K562 (cell line): Measurements from ENCODE around the gene FSTL4. TPM values are rescaled to one million over a fixed set of nuclear protein-coding genes. Genes with fewer than 3 reads are reported as not detected.

Experiments
- ATAC-seq: fragments of 200-7000 bp; cut with Tn5 transposase; 3 replicates; pipeline ENCODE4 v1.9.1; 2020; ENCODE audit warnings: moderate library complexity
- BruUV-seq: library from RNA; stranded (reverse); fragments of 400-500 nt; replicated peaks from 2 replicates; lab custom pipeline; 2021; lab: Mats Ljungman, UMichigan
- CTCF ChIA-PET: fragments of 300-600 bp; formaldehyde crosslinking; extraction: SDS; loops from one replicate; lab custom pipeline; 2021; ENCODE audit warnings: low intra/inter-chr PET ratio; lab: Yijun Ruan, JAX
- POLR2A ChIA-PET: fragments of 300-600, 350-650 bp; sonication (Branson Sonifier 250); formaldehyde crosslinking; extraction: SDS; loops from one replicate; lab custom pipeline; 2021; ENCODE audit warnings: antibody characterized with exemption, inconsistent platforms; lab: Yijun Ruan, JAX
- DNase-seq, 4 experiments: peaks; one replicate each; pipeline versions ENCODE4 v3.0.0 to v3.0.0-alpha.2; 2011 to 2018; ENCODE audit warnings: low spot score in 3 of 4, mixed read lengths in 3 of 4; ENCODE audit errors: extremely low read depth in 1 of 4
- FAIRE-seq: peaks from 2 replicates; lab custom pipeline; 2011; peaks lifted over from hg19 to GRCh38; lab: Jason Lieb, UNC
- H2AFZ ChIP-seq: 2 replicates; pipeline ENCODE4 v1.6.0; 2011; ENCODE audit warnings: low read depth, low read length, control low read depth, inconsistent platforms
- H3K27ac ChIP-seq: fragments of 200-600 bp; 3 replicates; pipeline ENCODE4 v1.8.0; 2011; ENCODE audit warnings: low read depth, mild to moderate bottlenecking, control low read depth, inconsistent platforms, low read length, moderate library complexity, mixed read lengths; ENCODE audit errors: extremely low read depth
- H3K27me3 ChIP-seq, 2 experiments: fragments of 300-600 bp in 1 of 2; 2 replicates in 1 of 2; 3 replicates in 1 of 2; pipeline versions ENCODE4 v1.6.0 to v1.8.0; 2011; ENCODE audit warnings: inconsistent platforms in 2 of 2, low read length in 2 of 2, mild to moderate bottlenecking in 1 of 2, mixed read lengths in 1 of 2, moderate library complexity in 1 of 2; ENCODE audit not compliant: control insufficient read depth in 2 of 2, insufficient read depth in 2 of 2
- H3K36me3 ChIP-seq: fragments of 300-600 bp; 3 replicates; pipeline ENCODE4 v1.8.0; 2011; ENCODE audit warnings: mild to moderate bottlenecking, low read length, inconsistent platforms; ENCODE audit not compliant: control insufficient read depth, insufficient read depth
- H3K4me1 ChIP-seq, 2 experiments: fragments of 200-600 bp in 1 of 2; replicated peaks in 1 of 2; 2 replicates in 1 of 2; 3 replicates in 1 of 2; pipeline versions ENCODE4 v1.5.1 to v1.8.0; 2011; ENCODE audit warnings: inconsistent platforms in 2 of 2, low read length in 2 of 2, mild to moderate bottlenecking in 1 of 2, mixed read lengths in 1 of 2, moderate library complexity in 1 of 2; ENCODE audit not compliant: control insufficient read depth in 2 of 2, insufficient read depth in 2 of 2
- H3K4me2 ChIP-seq: 2 replicates; pipeline ENCODE4 v1.6.1; 2011; ENCODE audit warnings: low read length, control low read depth, inconsistent platforms, mixed read lengths; ENCODE audit not compliant: insufficient read depth
- H3K4me3 ChIP-seq: fragments of 200-600 bp; sonication (generic), shearing (Covaris generic); 2 replicates; pipeline ENCODE4 v1.5.1; 2016; ENCODE audit warnings: control low read depth, inconsistent platforms
- H3K79me2 ChIP-seq: fragments of 200-600 bp; 3 replicates; pipeline ENCODE4 v1.8.0; 2011; ENCODE audit warnings: low read length, inconsistent platforms; ENCODE audit not compliant: control insufficient read depth, insufficient read depth
- H3K9ac ChIP-seq, 2 experiments: 2 replicates each; pipeline versions ENCODE4 v1.6.0 to v1.6.1; 2011; ENCODE audit warnings: low read depth in 2 of 2, low read length in 2 of 2, control low read depth in 1 of 2, inconsistent platforms in 1 of 2, mild to moderate bottlenecking in 1 of 2, mixed read lengths in 1 of 2; ENCODE audit not compliant: insufficient read depth in 1 of 2
- H3K9me1 ChIP-seq: one replicate; pipeline ENCODE4 v1.6.0; 2011; ENCODE audit warnings: inconsistent platforms, mild to moderate bottlenecking, low read length, moderate library complexity; ENCODE audit not compliant: control insufficient read depth, insufficient read depth
- H3K9me3 ChIP-seq: replicated peaks from 2 replicates; pipeline ENCODE4 v1.5.1; 2011; ENCODE audit warnings: low read depth, low read length, inconsistent platforms; ENCODE audit not compliant: control insufficient read depth, insufficient read depth
- H4K20me1 ChIP-seq: replicated peaks from 2 replicates; pipeline ENCODE4 v1.6.1; 2011; ENCODE audit warnings: low read length, inconsistent platforms, mixed read lengths; ENCODE audit not compliant: control insufficient read depth, insufficient read depth
- ARID2 ChIP-seq: fragments of 450-650 bp; IDR thresholded peaks from 2 replicates; pipeline ENCODE4 v1.6.1; 2017; ENCODE audit warnings: antibody characterized with exemption, mild to moderate bottlenecking
- ARID3B ChIP-seq: fragments of 250-450 bp; sonication (Bioruptor Pico); IDR thresholded peaks from 2 replicates; pipeline ENCODE4 v1.4.0; 2020; ENCODE audit warnings: borderline replicate concordance
- BHLHE40 ChIP-seq: IDR thresholded peaks from 2 replicates; pipeline ENCODE4 v1.6.1; 2011; ENCODE audit warnings: low read length, improper control_type of control experiment
- CBFA2T2 ChIP-seq: fragments of 450-650 bp; conservative IDR thresholded peaks from 2 replicates; pipeline ENCODE4 v1.6.1; 2017; ENCODE audit warnings: mild to moderate bottlenecking
- NEUROD1 ChIP-seq: fragments of 150-350 bp; IDR thresholded peaks from 2 replicates; pipeline ENCODE4 v1.6.1; 2014; ENCODE audit warnings: borderline replicate concordance, low read length, low read depth; ENCODE audit not compliant: partially characterized antibody
- NFRKB ChIP-seq: fragments of 450-650 bp; IDR thresholded peaks from 2 replicates; pipeline ENCODE4 v1.6.1; 2016; ENCODE audit warnings: low read depth
- SNIP1 ChIP-seq: fragments of 450-650 bp; IDR thresholded peaks from 2 replicates; pipeline ENCODE4 v1.7.1; 2017; ENCODE audit warnings: low read depth, mild to moderate bottlenecking
- THRB ChIP-seq: fragments of 450-650 bp; formaldehyde crosslinking; conservative IDR thresholded peaks from 2 replicates; pipeline ENCODE4 v1.4.0; 2022; ENCODE audit warnings: mild to moderate bottlenecking, missing genetic modification characterization
- WGBS: fragments of 100-300 bp; shearing (Covaris generic); methylation state at CpG from one replicate; pipeline ENCODE4 v1.1.6; 2016; ENCODE audit warnings: low coverage, mixed read lengths; ENCODE audit not compliant: insufficient coverage; ENCODE audit errors: missing lambda C conversion rate; 5-methylcytosine and 5-hydroxymethylcytosine counted together
- in situ Hi-C: fragments of 300-500 bp; cut with MboI; formaldehyde crosslinking; loops from 4 replicates; pipeline ENCODE4 v1.15.0; 2018; ENCODE audit warnings: inconsistent platforms, mixed read lengths
- intact Hi-C: fragments of 100-400 bp; cut with micrococcal nuclease; formaldehyde crosslinking; loops from 2 replicates; pipeline ENCODE4 v1.14.2; 2022
- polyA plus RNA-seq, 8 experiments: library from polyadenylated mRNA; depleted of rRNA in 4 of 8; stranded (reverse) in 5 of 8; unstranded in 3 of 8; fragments of >200 nt; fragmentation: Nextera tagmentation in 2 of 8; fragmentation: Illumina TruSeq in 1 of 8; extraction: Ambion mirVana in 2 of 8; extraction: Trizol in 1 of 8; gene quantifications; 2 replicates each; pipeline versions ENCODE4 v1.2.1 to v1.2.3, GENCODE V29; 2011 to 2014; ENCODE audit warnings: inconsistent platforms in 1 of 8, missing spikeins in 1 of 8
- total RNA-seq, 7 experiments: library from RNA; depleted of rRNA in 6 of 7; stranded (reverse); fragments of >200 nt in 6 of 7; fragmentation: Illumina TruSeq in 2 of 7; extraction: Trizol in 2 of 7; gene quantifications; 2 replicates each; pipeline versions ENCODE4 v1.2.1 to v1.2.3, GENCODE V29; 2011 to 2021; ENCODE audit warnings: low replicate concordance in 1 of 7
- TF ChIP-seq, protein P1 (sequence below): conservative IDR thresholded peaks from 2 replicates; pipeline ENCODE4 v1.6.1; 2011; ENCODE audit warnings: low read depth, mild to moderate bottlenecking, low read length; ENCODE audit not compliant: control insufficient read depth
- TF ChIP-seq, protein P2 (sequence below): fragments of 450-650 bp; IDR thresholded peaks from 2 replicates; pipeline ENCODE4 v1.6.1; 2017; ENCODE audit warnings: antibody characterized with exemption, mild to moderate bottlenecking

The FSTL4 gene
- total and polyA plus RNA-seq, 9 of the 15 experiments (the other 6 are each of a cell fraction or from before 2014, with no cell fraction given) = 0.08 to 0.18 (median 0.10) TPM; not detected in 5

DNA sequence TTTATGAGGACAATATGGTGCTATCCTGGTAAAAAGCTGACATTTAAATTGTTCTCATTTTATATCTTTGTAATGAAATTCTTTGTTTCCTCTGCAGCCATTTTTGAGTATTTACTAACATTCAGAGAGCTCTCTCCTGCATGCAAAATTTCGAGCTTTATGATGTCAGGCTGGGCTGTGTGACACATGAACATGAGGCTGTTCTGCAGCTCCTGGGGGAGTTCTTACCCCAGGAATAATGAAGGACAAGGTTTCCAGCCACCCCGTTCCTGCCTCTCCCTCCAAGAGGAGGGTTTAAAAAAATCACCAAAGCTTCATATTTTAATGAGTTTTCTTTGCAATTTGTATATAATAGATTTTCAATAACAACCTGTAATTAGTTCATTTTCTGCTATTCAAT lies 308.2 kb downstream of the FSTL4 start:
- CTCF ChIA-PET = no interaction called here
- no peak for DNase-seq
- in situ Hi-C loops = no loop called here
- TF ChIP-seq SNIP1 (no peak), NFRKB (no peak), CBFA2T2 (no peak), BHLHE40 (no peak), THRB (CRISPR knock-in tag) (no peak), ARID2 (no peak), NEUROD1 (no peak), ARID3B (CRISPR knock-in tag) (no peak)
- TF ChIP-seq, protein P1, sequence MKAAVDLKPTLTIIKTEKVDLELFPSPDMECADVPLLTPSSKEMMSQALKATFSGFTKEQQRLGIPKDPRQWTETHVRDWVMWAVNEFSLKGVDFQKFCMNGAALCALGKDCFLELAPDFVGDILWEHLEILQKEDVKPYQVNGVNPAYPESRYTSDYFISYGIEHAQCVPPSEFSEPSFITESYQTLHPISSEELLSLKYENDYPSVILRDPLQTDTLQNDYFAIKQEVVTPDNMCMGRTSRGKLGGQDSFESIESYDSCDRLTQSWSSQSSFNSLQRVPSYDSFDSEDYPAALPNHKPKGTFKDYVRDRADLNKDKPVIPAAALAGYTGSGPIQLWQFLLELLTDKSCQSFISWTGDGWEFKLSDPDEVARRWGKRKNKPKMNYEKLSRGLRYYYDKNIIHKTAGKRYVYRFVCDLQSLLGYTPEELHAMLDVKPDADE = no peak
- TF ChIP-seq, protein P2, sequence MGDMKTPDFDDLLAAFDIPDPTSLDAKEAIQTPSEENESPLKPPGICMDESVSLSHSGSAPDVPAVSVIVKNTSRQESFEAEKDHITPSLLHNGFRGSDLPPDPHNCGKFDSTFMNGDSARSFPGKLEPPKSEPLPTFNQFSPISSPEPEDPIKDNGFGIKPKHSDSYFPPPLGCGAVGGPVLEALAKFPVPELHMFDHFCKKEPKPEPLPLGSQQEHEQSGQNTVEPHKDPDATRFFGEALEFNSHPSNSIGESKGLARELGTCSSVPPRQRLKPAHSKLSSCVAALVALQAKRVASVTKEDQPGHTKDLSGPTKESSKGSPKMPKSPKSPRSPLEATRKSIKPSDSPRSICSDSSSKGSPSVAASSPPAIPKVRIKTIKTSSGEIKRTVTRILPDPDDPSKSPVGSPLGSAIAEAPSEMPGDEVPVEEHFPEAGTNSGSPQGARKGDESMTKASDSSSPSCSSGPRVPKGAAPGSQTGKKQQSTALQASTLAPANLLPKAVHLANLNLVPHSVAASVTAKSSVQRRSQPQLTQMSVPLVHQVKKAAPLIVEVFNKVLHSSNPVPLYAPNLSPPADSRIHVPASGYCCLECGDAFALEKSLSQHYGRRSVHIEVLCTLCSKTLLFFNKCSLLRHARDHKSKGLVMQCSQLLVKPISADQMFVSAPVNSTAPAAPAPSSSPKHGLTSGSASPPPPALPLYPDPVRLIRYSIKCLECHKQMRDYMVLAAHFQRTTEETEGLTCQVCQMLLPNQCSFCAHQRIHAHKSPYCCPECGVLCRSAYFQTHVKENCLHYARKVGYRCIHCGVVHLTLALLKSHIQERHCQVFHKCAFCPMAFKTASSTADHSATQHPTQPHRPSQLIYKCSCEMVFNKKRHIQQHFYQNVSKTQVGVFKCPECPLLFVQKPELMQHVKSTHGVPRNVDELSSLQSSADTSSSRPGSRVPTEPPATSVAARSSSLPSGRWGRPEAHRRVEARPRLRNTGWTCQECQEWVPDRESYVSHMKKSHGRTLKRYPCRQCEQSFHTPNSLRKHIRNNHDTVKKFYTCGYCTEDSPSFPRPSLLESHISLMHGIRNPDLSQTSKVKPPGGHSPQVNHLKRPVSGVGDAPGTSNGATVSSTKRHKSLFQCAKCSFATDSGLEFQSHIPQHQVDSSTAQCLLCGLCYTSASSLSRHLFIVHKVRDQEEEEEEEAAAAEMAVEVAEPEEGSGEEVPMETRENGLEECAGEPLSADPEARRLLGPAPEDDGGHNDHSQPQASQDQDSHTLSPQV = no peak

More for the DNA sequence above, 308.2 kb downstream of the FSTL4 start:
- no peaks in the 10 kb centered on the region for H3K9me3 ChIP-seq
- no TSS peak for BruUV-seq
- H4K20me1 ChIP-seq = 0 out of 2 replicates have a peak, but pooled peaks cover 5% of the 10 kb centered on the region
- 0% methylated on average over 2 of the region's 2 CpGs for WGBS
- H3K4me2 ChIP-seq = no peak overlapping the region
- no peaks in the 10 kb centered on the region for H3K36me3 ChIP-seq
- FAIRE-seq = no peak
- POLR2A ChIA-PET = interaction anchor here (0.5 to 1.6 kb wide), 6 partner anchors 8 to 18 kb away, joined by 3 to 6 read pairs (median 4); no protein-coding TSS in a partner anchor
- no peak overlapping the region for H2AFZ ChIP-seq
- no peaks in the 10 kb centered on the region for H3K4me1 ChIP-seq
- H3K27me3 ChIP-seq = peaks cover 14 to 77% of the 10 kb centered on the region in 2 experiments; a peak in 3 of 5 replicates
- intact Hi-C loops = no loop called here
- H3K9ac ChIP-seq = no peak overlapping the region
- H3K9me1 ChIP-seq = no peaks in the 10 kb centered on the region
- no peaks in the 10 kb centered on the region for H3K79me2 ChIP-seq
- ATAC-seq = no peak
- H3K4me3 ChIP-seq = no peak overlapping the region
- no peak overlapping the region for H3K27ac ChIP-seq
